ENCODE measurements around the gene GPR153.
"Not testable (repeated sequence)": the region's sequence is repeated elsewhere in the genome, so short reads cannot be mapped to it uniquely, and the experiment has no call there.

The GPR153 gene

GRCh38 chr1:6260961-6261614 is at the start of gene GPR153:
Gene GPR153, minus strand, starts transcription at chr1:6261098. Its CDS starts 6,193 bp downstream, at chr1:6254905.
- DNase-seq = peak; percentile 46

DNA sequence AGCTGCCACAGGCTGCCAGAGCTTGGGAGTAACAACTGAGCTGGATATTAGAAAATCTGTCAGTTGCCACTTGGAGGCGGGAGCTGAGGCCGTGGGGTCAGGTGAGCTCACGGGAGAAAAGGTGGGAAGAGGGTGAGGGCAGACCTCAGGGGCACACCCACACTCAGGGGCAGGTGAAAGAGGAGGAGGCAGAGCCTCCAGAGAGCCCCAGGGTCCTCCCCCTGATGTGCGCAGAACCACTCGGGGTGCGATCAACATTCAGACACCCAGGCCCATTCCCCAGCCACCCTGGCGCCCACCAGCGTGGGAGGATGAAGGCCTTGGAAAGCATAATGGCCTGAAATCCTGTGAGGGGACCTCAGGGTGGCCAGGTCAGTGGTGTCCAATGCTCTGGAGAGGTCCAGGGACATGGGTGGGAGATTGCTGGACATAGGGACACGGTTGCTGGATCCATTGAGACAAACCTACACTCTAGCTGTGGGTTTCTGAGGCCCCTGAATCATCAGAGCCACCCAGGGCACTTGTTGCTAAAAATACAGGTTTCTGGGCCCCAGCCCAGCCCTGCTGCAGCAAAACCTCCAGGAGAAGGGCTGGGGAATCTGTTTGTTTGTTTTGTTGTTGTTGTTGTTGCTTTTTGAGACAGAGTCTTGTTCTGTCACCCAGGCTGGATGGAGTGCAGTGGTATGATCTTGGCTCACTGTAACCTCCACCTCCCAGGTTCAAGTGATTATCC is 49.4 kb upstream of the GPR153 start:
- no peak for DNase-seq

- DNase-seq = no peak
Observed at GRCh38 chr1:6309564-6309963, 48.7 kb upstream of the GPR153 start.

- DNase-seq = no peak
Observed at GRCh38 chr1:6308449-6308848, 47.6 kb upstream of the GPR153 start.

DNA sequence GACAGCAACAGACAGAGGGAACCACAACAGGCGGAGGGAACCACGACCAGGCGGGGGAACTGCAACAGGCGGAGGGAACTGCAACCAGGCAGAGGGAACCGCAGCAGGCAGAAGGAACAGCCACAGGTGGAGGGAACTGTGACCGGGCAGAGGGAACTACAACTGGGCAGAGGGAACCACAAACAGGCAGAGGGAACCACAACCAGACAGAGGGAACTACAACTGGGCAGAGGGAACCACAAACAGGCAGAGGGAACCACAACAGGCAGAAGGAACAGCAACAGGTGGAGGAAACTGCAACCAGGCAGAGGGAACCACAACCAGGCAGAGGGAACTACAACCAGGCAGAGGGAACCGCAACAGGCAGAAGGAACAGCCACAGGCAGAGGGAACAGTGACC is 46.8 kb upstream of the GPR153 start:
- DNase-seq = not testable (repeated sequence)

DNA sequence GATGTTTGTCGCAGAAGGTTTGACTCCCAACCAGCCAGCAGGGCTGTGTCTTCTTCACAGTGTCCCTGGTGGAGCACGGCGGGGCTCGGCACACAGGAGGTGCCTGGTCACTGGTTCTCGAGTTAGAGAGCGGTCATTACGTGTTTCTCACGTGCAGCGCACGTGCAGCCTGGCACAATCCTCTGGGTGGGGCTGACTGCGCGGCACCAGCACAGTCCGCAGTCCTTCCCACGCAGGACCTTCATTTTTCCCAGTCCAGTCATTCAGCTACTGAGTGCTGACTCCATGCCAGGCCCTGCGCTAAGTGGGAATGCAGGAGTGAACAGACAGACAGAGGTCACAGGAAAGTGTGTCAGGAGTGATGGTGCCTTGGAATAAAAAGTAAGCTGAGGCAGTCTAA is 46.2 kb upstream of the GPR153 start:
- no peak for DNase-seq

GRCh38 chr1:6303397-6304012 is 42.6 kb upstream of the GPR153 start:
- DNase-seq = no peak

DNA sequence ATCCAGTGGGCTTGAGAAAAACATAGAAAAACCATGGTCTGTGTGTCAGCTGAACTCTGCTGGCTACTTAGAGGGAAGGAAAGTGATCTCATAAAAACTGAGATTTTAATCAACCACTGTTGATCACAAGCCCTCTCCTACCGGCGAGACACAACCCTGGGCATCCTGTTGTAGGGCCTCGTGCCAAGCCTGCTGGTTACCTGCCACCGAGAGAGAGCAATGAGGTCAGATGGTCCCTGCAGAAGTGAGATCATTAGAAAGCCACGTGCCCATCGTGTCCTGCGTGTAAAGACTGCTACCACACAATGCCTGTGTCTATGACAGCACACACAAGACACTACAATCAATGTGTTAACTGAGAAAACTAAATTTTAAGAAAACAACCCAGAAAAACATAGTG is 41.7 kb upstream of the GPR153 start:
- DNase-seq = no peak

- peak; percentile 20 for DNase-seq
Observed at GRCh38 chr1:6301526-6301925, 40.6 kb upstream of the GPR153 start.

GRCh38 chr1:6300342-6301048 is 39.6 kb upstream of the GPR153 start:
- DNase-seq = no peak

DNA sequence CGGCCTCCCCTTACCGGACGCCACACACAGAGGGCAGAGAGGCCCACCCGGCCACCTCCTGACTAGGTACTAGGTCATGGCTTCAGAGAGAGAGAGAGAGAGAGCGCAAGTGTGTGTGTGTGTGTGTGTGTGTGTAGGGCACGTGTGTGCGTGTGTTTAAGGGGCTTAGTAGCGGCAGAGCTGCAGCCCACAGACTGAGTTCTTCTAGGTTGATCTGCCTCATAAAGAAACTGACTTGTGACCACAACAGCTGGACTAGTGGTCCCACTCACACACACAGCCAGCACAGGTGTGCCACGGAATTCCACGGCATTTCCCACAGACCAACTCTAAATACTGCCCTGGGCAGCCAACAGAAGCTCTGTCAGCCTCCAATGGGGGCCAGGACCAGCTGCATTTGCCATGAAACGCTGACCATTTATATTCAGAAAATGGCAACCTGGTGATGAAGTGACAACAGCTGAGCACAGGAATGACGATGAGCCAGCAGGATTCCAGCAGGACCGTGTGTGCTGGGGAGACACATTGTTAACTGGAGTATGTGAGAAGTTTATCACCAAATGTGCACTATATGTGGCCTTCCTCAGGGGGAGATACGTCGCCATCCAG is 38.8 kb upstream of the GPR153 start:
- no peak for DNase-seq

- no peak for DNase-seq
Observed at GRCh38 chr1:6298940-6299465, 38.1 kb upstream of the GPR153 start.

DNA sequence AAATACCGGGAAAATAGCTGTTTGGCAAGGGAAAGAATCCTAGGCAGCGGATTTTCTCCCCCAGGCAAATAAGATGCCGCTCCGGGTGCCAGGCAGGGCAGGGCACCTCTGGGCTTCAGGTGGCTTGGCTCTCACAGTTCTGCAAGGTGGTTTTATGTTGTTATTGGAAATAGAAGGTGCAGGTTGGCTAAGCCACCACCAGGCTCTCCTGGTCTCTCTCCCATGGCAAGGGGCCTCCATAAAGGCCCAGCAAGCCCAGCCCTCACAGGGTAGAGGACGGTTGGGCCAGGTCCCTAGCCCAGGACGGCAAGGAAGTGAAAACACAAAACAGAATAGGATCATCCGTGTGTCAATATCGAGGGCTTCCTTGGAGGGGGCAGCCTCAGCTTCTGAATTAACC is 37.6 kb upstream of the GPR153 start:
- no peak for DNase-seq

DNA sequence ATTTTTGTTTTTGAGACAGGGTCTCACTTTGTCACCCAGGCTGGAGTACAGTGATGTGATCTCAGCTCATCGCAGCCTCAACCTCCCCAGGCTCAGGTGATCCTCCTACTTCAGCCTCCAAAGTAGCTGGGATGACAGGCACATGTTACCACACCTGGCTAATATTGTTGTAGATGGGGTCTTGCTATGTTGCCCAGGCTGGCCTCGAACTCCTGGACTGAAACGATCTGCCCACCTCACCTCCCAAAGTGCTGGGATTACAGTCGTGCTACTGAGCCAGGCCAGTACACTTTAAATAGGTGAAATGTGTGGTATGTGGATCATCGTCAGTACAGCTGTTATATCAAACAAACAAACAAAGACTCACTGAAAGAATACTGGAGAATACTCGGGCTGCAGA is 35.0 kb upstream of the GPR153 start:
- no peak for DNase-seq

- DNase-seq = no peak
Observed at GRCh38 chr1:6294890-6295556, 34.1 kb upstream of the GPR153 start.

- DNase-seq = no peak
Observed at GRCh38 chr1:6294080-6294889, 33.4 kb upstream of the GPR153 start.

DNA sequence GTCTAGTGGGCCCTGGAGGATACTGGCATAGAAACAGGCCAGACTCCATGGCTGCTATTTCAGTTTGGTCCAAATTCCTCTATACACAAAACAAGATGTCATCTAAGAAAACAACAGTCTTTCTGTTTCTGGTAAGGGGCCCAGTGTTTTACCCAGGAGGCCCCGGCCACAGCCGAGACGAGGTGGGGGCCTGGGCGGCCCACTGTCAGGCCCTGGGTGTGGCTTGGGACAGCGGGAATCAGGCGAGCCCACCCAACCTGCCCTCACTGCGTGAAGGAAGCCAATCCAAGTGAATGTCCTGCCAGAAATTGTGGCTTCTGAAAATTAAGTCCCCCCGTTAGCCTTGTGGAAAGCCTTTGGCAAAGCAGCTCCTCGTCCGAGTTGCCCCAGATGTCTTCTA is 31.2 kb upstream of the GPR153 start:
- no peak for DNase-seq

- no peak for DNase-seq
Observed at GRCh38 chr1:6288665-6289064, 27.8 kb upstream of the GPR153 start.

- DNase-seq = no peak
Observed at GRCh38 chr1:6288026-6288425, 27.1 kb upstream of the GPR153 start.

GRCh38 chr1:6287431-6287886 is 26.6 kb upstream of the GPR153 start:
- no peak for DNase-seq

DNA sequence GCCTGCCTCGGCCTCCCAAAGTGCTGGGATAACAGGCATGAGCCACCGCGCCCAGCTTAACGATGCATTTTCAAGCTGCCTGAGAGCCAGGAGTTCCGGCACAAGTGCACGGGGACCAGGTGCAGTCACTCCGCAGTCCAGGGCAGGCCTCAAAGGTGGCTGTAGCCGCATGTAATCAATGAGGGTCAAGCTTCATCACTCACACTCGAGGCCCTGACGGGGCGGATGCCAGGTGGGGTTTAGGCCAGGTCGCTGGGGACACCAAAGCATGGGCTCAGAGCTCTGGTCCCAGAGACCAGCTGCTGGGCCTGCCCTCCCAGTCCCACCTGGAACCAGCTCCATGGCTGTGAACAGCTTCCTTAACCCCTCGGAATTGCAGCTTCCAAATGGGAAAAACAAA is 26.1 kb upstream of the GPR153 start:
- no peak for DNase-seq
